Activated CD8-positive, alpha-beta memory T cell treated with anti-CD3 and anti-CD28 coated beads, Interleukin-2, amount 50 U/mL, for 24 hours (primary cell): ENCODE results near the gene ZNF439.
A peak's percentile ranks its signal among the peaks of the same experiment; 100 is the strongest.
"Not testable (repeated sequence)": the region's sequence is repeated elsewhere in the genome, so short reads cannot be mapped to it uniquely, and the experiment has no call there.

Source experiments
- DNase-seq: peaks from one replicate; pipeline ENCODE4 v3.0.0-alpha.2; 2020; ENCODE audit errors: extremely low read depth

The ZNF439 gene

GRCh38 chr19:11868188-11868587, 19.7 kb downstream of the ZNF439 start:
- DNase-seq = no peak

GRCh38 chr19:11872624-11873023, 24.1 kb downstream of the ZNF439 start:
- DNase-seq = no peak

- DNase-seq = no peak
Observed at GRCh38 chr19:11873762-11874161, 25.2 kb downstream of the ZNF439 start.

- DNase-seq = not testable (repeated sequence)
Observed at GRCh38 chr19:11879687-11880266, 31.3 kb downstream of the ZNF439 start.

GRCh38 chr19:11880598-11880997, 32.1 kb downstream of the ZNF439 start:
- DNase-seq = no peak

- DNase-seq = no peak
Observed at GRCh38 chr19:11881151-11881800, 32.8 kb downstream of the ZNF439 start.

GRCh38 chr19:11882606-11883005, 34.1 kb downstream of the ZNF439 start:
- no peak for DNase-seq

- no peak for DNase-seq
Observed at GRCh38 chr19:11887234-11887610, 38.7 kb downstream of the ZNF439 start.

GRCh38 chr19:11887611-11888531, 39.3 kb downstream of the ZNF439 start, which contains the start of gene ZNF69:
Gene ZNF69, plus strand, starts transcription at chr19:11887782. Its CDS starts 142 bp downstream, at chr19:11887924.
- DNase-seq = peak; percentile 27

- not testable (repeated sequence) for DNase-seq
Observed at GRCh38 chr19:11889901-11890300, 41.4 kb downstream of the ZNF439 start.

- DNase-seq = no peak
Observed at GRCh38 chr19:11890634-11891033, 42.1 kb downstream of the ZNF439 start.

GRCh38 chr19:11894851-11895250, 46.3 kb downstream of the ZNF439 start:
- DNase-seq = no peak

GRCh38 chr19:11902228-11902627, 53.7 kb downstream of the ZNF439 start:
- no peak for DNase-seq

GRCh38 chr19:11905928-11906327, 57.4 kb downstream of the ZNF439 start:
- DNase-seq = no peak

GRCh38 chr19:11911937-11912336, 63.4 kb downstream of the ZNF439 start:
- DNase-seq = not testable (repeated sequence)

GRCh38 chr19:11914417-11915051, 66.0 kb downstream of the ZNF439 start:
- not testable (repeated sequence) for DNase-seq
